Fibroblast of the aortic adventitia (primary cell): ENCODE results near the gene PTPRA. TPM values are rescaled to one million over a fixed set of nuclear protein-coding genes. Genes with fewer than 3 reads are reported as not detected.
"Not testable (repeated sequence)": the region's sequence is repeated elsewhere in the genome, so short reads cannot be mapped to it uniquely, and the experiment has no call there.

Source experiments
- DNase-seq: peaks from one replicate; pipeline ENCODE4 v3.0.0-alpha.2; 2010; ENCODE audit warnings: low read depth
- H3K4me3 ChIP-seq: 2 replicates; pipeline ENCODE4 v1.5.1; 2011; ENCODE audit warnings: low read depth, mild to moderate bottlenecking, control low read depth, low read length, moderate library complexity
- total RNA-seq: library from RNA; depleted of rRNA; stranded (reverse); fragments of >200 nt; gene quantifications from 2 replicates; pipeline ENCODE4 v1.2.3, GENCODE V29; 2012; ENCODE audit warnings: low replicate concordance
- TF ChIP-seq, protein P1 (sequence below): IDR thresholded peaks from 2 replicates; pipeline ENCODE4 v1.5.1; 2011; ENCODE audit warnings: mild to moderate bottlenecking, low read length, control low read depth, inconsistent platforms; ENCODE audit not compliant: insufficient read depth

Gene PTPRA
- total RNA-seq, 1 donor = 75.1 TPM

DNA sequence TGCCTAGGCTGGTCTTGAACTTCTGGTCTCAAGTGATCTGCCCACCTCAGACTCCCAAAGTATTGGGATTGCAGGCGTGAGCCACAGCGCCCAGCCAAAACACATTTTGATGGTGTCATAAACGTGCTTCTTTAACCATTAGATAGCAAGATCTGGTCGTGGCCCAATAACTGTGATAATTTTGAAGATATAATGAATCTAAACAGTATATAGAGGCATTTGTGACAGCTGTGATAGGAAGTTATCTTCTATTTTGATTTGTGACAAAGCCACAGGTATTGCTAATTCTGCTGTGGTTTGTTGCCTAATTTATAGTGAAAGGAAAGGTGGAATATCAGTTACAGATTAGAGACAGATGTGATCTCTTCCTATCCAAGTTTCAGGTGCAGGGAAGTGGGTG is 197.4 kb downstream of the PTPRA start:
- no peak for DNase-seq
- H3K4me3 ChIP-seq = no peak overlapping the region
- TF ChIP-seq, protein P1, sequence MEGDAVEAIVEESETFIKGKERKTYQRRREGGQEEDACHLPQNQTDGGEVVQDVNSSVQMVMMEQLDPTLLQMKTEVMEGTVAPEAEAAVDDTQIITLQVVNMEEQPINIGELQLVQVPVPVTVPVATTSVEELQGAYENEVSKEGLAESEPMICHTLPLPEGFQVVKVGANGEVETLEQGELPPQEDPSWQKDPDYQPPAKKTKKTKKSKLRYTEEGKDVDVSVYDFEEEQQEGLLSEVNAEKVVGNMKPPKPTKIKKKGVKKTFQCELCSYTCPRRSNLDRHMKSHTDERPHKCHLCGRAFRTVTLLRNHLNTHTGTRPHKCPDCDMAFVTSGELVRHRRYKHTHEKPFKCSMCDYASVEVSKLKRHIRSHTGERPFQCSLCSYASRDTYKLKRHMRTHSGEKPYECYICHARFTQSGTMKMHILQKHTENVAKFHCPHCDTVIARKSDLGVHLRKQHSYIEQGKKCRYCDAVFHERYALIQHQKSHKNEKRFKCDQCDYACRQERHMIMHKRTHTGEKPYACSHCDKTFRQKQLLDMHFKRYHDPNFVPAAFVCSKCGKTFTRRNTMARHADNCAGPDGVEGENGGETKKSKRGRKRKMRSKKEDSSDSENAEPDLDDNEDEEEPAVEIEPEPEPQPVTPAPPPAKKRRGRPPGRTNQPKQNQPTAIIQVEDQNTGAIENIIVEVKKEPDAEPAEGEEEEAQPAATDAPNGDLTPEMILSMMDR = no peak

- TF ChIP-seq, protein P1 = no peak
- H3K4me3 ChIP-seq = no peak overlapping the region
- DNase-seq = no peak
These were observed 198.0 kb downstream of the PTPRA start for GRCh38 chr20:3071266-3071609.

- DNase-seq = no peak
- peak within 1 kb of the TSS; percentile 13 for H3K4me3 ChIP-seq
- TF ChIP-seq, protein P1 = no peak
These were observed 198.6 kb downstream of the PTPRA start, which contains the start of gene OXT for GRCh38 chr20:3071610-3072529. Gene OXT (plus strand): TSS chr20:3071620. CDS start chr20:3071656, 36 bp downstream.

GRCh38 chr20:3072530-3073250 is 199.4 kb downstream of the PTPRA start:
- TF ChIP-seq, protein P1 = no peak
- DNase-seq = no peak
- no peak overlapping the region for H3K4me3 ChIP-seq

DNA sequence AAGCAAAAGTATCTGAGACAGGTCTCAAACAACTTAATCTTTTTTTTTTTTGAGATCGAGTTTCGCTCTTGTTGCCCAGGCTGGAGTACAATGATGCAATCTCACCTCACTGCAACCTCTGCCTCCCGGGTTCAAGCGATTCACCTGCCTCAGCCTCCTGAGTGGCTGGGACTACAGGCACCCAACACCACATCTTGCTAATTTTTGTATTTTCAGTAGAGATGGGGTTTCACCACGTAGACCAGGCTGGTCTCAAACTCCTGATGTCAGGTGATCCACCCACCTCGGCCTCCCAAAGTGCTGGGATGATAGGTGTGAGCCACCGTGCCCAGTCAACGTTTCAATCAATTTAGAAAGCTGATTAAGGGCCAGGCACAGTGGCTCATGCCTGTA is 200.0 kb downstream of the PTPRA start:
- DNase-seq, H3K4me3 ChIP-seq: not testable (repeated sequence)

DNA sequence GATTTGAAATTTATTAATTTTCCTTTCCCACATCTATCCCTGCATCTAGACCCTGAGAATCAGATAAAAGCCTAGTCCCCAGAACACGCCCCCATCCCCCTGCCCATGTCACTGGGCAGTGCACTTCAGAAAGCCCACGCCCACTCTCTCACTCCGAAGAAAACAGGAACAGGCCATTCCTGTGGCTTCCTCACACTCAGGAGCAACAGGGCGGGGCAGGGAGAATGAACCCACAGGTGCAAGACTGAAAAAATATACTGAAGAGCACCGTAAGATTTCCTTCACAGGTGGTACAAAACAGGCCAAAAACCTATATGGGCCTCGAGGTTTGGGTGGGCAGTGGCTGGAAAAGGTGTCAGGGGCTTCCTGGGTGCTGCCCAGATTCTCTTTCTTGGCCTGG is 201.5 kb downstream of the PTPRA start:
- DNase-seq = no peak
- TF ChIP-seq, protein P1 = no peak
- no peak overlapping the region for H3K4me3 ChIP-seq

- H3K4me3 ChIP-seq, DNase-seq: not testable (repeated sequence)
These were observed 202.0 kb downstream of the PTPRA start for GRCh38 chr20:3075315-3075714.
